Choroid plexus epithelial cell (primary cell): Measurements from ENCODE around the gene MAPK8IP2.

Experiments
- DNase-seq: peaks from one replicate; pipeline ENCODE4 v3.0.0-alpha.2; 2010; ENCODE audit warnings: low read depth
- H3K4me3 ChIP-seq: 2 replicates; pipeline ENCODE4 v1.5.1; 2011; ENCODE audit warnings: low read depth, mild to moderate bottlenecking, control low read depth, low read length, moderate library complexity
- CTCF ChIP-seq: conservative IDR thresholded peaks from 2 replicates; pipeline ENCODE4 v1.5.1; 2011; ENCODE audit warnings: low read depth, mild to moderate bottlenecking, control low read depth, inconsistent platforms, low read length, moderate library complexity

The MAPK8IP2 gene

GRCh38 chr22:50584106-50585096, 16.2 kb upstream of the MAPK8IP2 start:
- no peak for DNase-seq
- no peak for TF ChIP-seq CTCF
- H3K4me3 ChIP-seq: no peak overlapping the region

- no peak for DNase-seq
- no peak for TF ChIP-seq CTCF
- no peak overlapping the region for H3K4me3 ChIP-seq
Observed at GRCh38 chr22:50585238-50585637, 15.4 kb upstream of the MAPK8IP2 start.

- no peak overlapping the region for H3K4me3 ChIP-seq
- no peak for TF ChIP-seq CTCF
- no peak for DNase-seq
Observed at GRCh38 chr22:50585781-50586180, 14.8 kb upstream of the MAPK8IP2 start.

GRCh38 chr22:50586416-50586815, 14.2 kb upstream of the MAPK8IP2 start:
- no peak for DNase-seq
- H3K4me3 ChIP-seq: no peak overlapping the region
- no peak for TF ChIP-seq CTCF

GRCh38 chr22:50587407-50587806, 13.2 kb upstream of the MAPK8IP2 start:
- no peak for TF ChIP-seq CTCF
- DNase-seq: no peak

GRCh38 chr22:50595189-50595588, 5.4 kb upstream of the MAPK8IP2 start:
- no peak overlapping the region for H3K4me3 ChIP-seq
- DNase-seq: no peak
- no peak for TF ChIP-seq CTCF

More at GRCh38 chr22:50587407-50587806, 13.2 kb upstream of the MAPK8IP2 start:
- no peak overlapping the region for H3K4me3 ChIP-seq

GRCh38 chr22:50597097-50597496, 3.5 kb upstream of the MAPK8IP2 start:
- H3K4me3 ChIP-seq: no peak overlapping the region
- TF ChIP-seq CTCF: no peak
- no peak for DNase-seq
